ENCODE data around the gene CRISPLD2.
"Not testable (repeated sequence)": the region's sequence is repeated elsewhere in the genome, so short reads cannot be mapped to it uniquely, and the experiment has no call there.

The CRISPLD2 gene

GRCh38 chr16:84826558-84826941 is 6.8 kb downstream of the CRISPLD2 start:
- TF ChIP-seq CTCF (conservative IDR thresholded peaks at IDR 0.05; ENCODE audit: low read length), result no peak
- H3K4me3 ChIP-seq (ENCODE audit: low read length), result no peak overlapping the region
- peak; percentile 60 for DNase-seq (ENCODE audit: low read depth)

- TF ChIP-seq CTCF (conservative IDR thresholded peaks at IDR 0.05; ENCODE audit: low read length), result no peak
- no peak overlapping the region for H3K4me3 ChIP-seq (ENCODE audit: low read length)
- DNase-seq (ENCODE audit: low read depth), result peak; percentile 65
These were observed 7.4 kb downstream of the CRISPLD2 start for GRCh38 chr16:84827131-84827574.

- no peak for DNase-seq (ENCODE audit: low read depth)
- H3K4me3 ChIP-seq (ENCODE audit: low read length), result no peak overlapping the region
- TF ChIP-seq CTCF (conservative IDR thresholded peaks at IDR 0.05; ENCODE audit: low read length), result no peak
These were observed 8.1 kb downstream of the CRISPLD2 start for GRCh38 chr16:84827897-84828296.

DNA sequence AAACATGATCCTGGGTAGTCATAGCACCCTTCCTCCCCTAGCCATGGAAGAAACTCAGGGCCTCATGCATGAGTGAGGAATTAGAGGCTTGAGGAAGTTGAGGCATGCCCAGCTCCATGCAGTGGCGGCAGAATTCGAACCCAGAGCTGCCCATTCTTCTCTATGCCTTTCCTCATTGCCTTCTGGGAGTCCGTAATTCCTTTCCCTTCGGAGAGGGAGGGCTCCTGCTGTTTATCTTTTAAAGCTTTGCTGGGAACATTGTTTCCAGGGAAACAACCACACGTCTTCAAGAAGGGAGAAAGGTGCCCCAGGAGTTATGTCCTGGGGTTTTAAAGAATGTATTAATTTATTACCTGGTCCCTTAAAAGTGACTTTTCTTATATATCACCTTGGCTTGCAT is 8.5 kb downstream of the CRISPLD2 start:
- no peak overlapping the region for H3K4me3 ChIP-seq (ENCODE audit: low read length)
- no peak for TF ChIP-seq CTCF (conservative IDR thresholded peaks at IDR 0.05; ENCODE audit: low read length)
- no peak for DNase-seq (ENCODE audit: low read depth)

GRCh38 chr16:84829168-84829965 is 9.6 kb downstream of the CRISPLD2 start:
- TF ChIP-seq CTCF (conservative IDR thresholded peaks at IDR 0.05; ENCODE audit: low read length), result no peak
- peak; percentile 96 for DNase-seq (ENCODE audit: low read depth)
- no peak overlapping the region for H3K4me3 ChIP-seq (ENCODE audit: low read length)

GRCh38 chr16:84830765-84831384 is 11.1 kb downstream of the CRISPLD2 start:
- no peak overlapping the region for H3K4me3 ChIP-seq (ENCODE audit: low read length)
- no peak for DNase-seq (ENCODE audit: low read depth)
- no peak for TF ChIP-seq CTCF (conservative IDR thresholded peaks at IDR 0.05; ENCODE audit: low read length)

GRCh38 chr16:84831728-84832127 is 11.9 kb downstream of the CRISPLD2 start:
- not testable (repeated sequence) for DNase-seq (ENCODE audit: low read depth); H3K4me3 ChIP-seq (ENCODE audit: low read length)
